GM21381 (cell line): ENCODE results near the gene HOXD11.

Experiments used
- ATAC-seq: cut with Tn5 transposase; IDR thresholded peaks from one replicate; pipeline ENCODE4 v1.9.1; 2021; ENCODE audit warnings: mild to moderate bottlenecking, moderate library complexity; ENCODE audit not compliant: unreplicated experiment

HOXD11 gene

GRCh38 chr2:176147210-176147799 lies 40.2 kb downstream of the HOXD11 start:
- ATAC-seq: no peak

- ATAC-seq: no peak
Observed at GRCh38 chr2:176147800-176148496, 40.9 kb downstream of the HOXD11 start.

- no peak for ATAC-seq
Observed at GRCh38 chr2:176148751-176149421, 41.8 kb downstream of the HOXD11 start.

- ATAC-seq: no peak
Observed at GRCh38 chr2:176149481-176149938, 42.4 kb downstream of the HOXD11 start.

GRCh38 chr2:176149939-176150583 lies 43.0 kb downstream of the HOXD11 start:
- ATAC-seq: no peak

GRCh38 chr2:176150584-176151441 lies 43.7 kb downstream of the HOXD11 start:
- ATAC-seq: no peak

GRCh38 chr2:176151442-176152287 lies 44.6 kb downstream of the HOXD11 start, which contains the start of gene HOXD4:
HOXD4 (plus strand) TSS chr2:176151550; CDS start chr2:176151634, 84 bp downstream.
- ATAC-seq: no peak

GRCh38 chr2:176152350-176153181 lies 45.5 kb downstream of the HOXD11 start:
- ATAC-seq: no peak

GRCh38 chr2:176154576-176155252 lies 47.6 kb downstream of the HOXD11 start:
- no peak for ATAC-seq

GRCh38 chr2:176155356-176156044 lies 48.4 kb downstream of the HOXD11 start:
- ATAC-seq: no peak

- no peak for ATAC-seq
Observed at GRCh38 chr2:176156301-176156806, 49.3 kb downstream of the HOXD11 start.

GRCh38 chr2:176156807-176157498 lies 49.9 kb downstream of the HOXD11 start, which contains the start of gene HOXD3:
HOXD3 (plus strand) TSS chr2:176157307; CDS start chr2:176169115, 11,808 bp downstream.
- no peak for ATAC-seq

- ATAC-seq: no peak
Observed at GRCh38 chr2:176157499-176158185, 50.6 kb downstream of the HOXD11 start.

GRCh38 chr2:176158186-176158591 lies 51.1 kb downstream of the HOXD11 start:
- no peak for ATAC-seq

GRCh38 chr2:176158855-176159662 lies 52.0 kb downstream of the HOXD11 start:
- ATAC-seq: no peak
